ENCODE measurements around the gene C1orf105.

- no peak for TF ChIP-seq REST (IDR thresholded peaks at IDR 0.05; ENCODE audit: unreplicated experiment)
- no peak for TF ChIP-seq EZH2 (IDR thresholded peaks at IDR 0.05; ENCODE audit: low read depth, unreplicated experiment)
- no peak for TF ChIP-seq CTCF (conservative IDR thresholded peaks at IDR 0.05; ENCODE audit: low read depth in 2 of 2)
- TF ChIP-seq ZNF114 (CRISPR knock-in tag; IDR thresholded peaks at IDR 0.05) = no peak
- no peak for TF ChIP-seq CREB1 (CRISPR knock-in tag; IDR thresholded peaks at IDR 0.05; ENCODE audit: low read depth)
- TF ChIP-seq POLR2AphosphoS5 (IDR thresholded peaks at IDR 0.05; ENCODE audit: low read depth) = no peak
- TF ChIP-seq ZNF331 (CRISPR knock-in tag; IDR thresholded peaks at IDR 0.05; ENCODE audit: low read depth) = no peak
- TF ChIP-seq EZH2phosphoT487 (IDR thresholded peaks at IDR 0.05; ENCODE audit: unreplicated experiment) = no peak
- TF ChIP-seq STAT1 (IDR thresholded peaks at IDR 0.05; ENCODE audit: unreplicated experiment) = no peak
- no peak for TF ChIP-seq NANOG (IDR thresholded peaks at IDR 0.05; ENCODE audit: borderline replicate concordance)
- no peak for TF ChIP-seq ETS1 (IDR thresholded peaks at IDR 0.05)
- no peak for TF ChIP-seq JUNB (IDR thresholded peaks at IDR 0.05; ENCODE audit: unreplicated experiment)
These were observed 76.7 kb downstream of the C1orf105 start for GRCh38 chr1:172497230-172497629.
